ENCODE measurements around the gene HOXC13. TPM values are rescaled to one million over a fixed set of nuclear protein-coding genes. Genes with fewer than 3 reads are reported as not detected.

The HOXC13 gene
- total RNA-seq, 1 donor from 2014 or later, result not detected

DNA sequence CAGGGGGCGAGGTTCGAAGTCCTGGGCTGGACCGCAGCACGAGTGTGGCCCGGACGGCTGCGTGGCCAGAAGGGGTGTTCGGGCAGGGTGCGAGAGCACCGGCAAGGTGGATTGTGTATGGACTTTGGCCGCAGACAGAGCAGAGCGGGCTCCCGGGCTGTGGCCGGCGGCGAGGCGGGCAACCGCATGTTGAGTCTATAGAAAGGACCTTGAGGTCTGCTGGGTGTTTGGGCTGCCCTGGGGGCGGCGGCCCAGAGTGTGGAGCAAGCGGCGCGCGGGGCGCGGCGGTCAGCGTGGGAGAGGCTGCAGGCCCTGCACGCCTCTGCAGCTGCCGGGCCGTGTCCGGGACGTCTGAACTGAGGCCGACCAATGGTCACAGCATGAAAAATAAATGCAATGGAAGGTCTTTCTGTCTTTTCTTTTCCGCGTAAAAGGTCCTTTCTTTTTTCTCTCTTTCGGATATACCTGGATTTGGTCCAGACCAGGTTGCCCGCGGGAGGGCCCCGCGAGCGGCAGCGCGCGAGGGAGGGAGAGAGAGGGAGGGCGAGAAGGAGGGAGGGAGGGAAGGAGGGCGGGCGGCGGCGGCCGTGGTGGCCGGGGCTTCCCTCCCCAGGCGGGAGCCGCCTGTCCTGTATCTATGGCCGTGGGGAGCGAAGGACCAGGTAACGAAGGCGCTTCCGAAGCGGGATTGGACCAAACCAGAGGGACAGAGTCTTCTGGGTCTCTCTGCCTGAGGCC is 55.8 kb downstream of the HOXC13 start:
- DNase-seq, result no peak
- peaks cover 100% of the 10 kb centered on the region for H3K27me3 ChIP-seq
- TF ChIP-seq, protein P1, sequence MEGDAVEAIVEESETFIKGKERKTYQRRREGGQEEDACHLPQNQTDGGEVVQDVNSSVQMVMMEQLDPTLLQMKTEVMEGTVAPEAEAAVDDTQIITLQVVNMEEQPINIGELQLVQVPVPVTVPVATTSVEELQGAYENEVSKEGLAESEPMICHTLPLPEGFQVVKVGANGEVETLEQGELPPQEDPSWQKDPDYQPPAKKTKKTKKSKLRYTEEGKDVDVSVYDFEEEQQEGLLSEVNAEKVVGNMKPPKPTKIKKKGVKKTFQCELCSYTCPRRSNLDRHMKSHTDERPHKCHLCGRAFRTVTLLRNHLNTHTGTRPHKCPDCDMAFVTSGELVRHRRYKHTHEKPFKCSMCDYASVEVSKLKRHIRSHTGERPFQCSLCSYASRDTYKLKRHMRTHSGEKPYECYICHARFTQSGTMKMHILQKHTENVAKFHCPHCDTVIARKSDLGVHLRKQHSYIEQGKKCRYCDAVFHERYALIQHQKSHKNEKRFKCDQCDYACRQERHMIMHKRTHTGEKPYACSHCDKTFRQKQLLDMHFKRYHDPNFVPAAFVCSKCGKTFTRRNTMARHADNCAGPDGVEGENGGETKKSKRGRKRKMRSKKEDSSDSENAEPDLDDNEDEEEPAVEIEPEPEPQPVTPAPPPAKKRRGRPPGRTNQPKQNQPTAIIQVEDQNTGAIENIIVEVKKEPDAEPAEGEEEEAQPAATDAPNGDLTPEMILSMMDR (IDR thresholded peaks at IDR 0.05), result no peak
- no peaks in the 10 kb centered on the region for H3K36me3 ChIP-seq
- no peak for ATAC-seq
- H3K9me3 ChIP-seq, result no peaks in the 10 kb centered on the region
- intact Hi-C loops (cut with DNase I), result no loop called here
- peaks cover 23% of the 10 kb centered on the region for H3K4me1 ChIP-seq
- no peak overlapping the region for H3K27ac ChIP-seq
- no peak overlapping the region for H3K4me3 ChIP-seq

DNA sequence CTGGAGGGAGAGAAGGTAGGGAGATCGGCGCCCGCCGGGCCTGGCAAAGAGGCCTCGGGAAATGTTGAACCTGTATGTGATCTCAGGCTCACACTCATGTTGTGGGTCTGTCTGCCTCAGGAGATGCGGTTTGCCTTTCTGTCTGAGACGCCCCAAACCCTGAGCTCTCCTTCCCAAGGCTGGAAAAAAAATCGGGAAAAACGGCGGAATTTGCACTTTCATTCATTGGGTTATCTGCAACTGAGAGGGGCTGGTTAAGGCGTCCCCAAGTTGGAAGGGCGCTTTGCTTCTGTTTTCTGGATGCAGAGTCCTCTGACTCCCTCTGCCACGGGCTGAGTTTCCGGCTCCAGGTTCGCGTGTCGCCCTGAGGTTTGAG is 56.4 kb downstream of the HOXC13 start:
- DNase-seq, result no peak
- Histone ChIP-seq H3K27me3 (peaks cover 100% of the 10 kb centered on the region), H3K9me3 (no peaks in the 10 kb centered on the region), H3K4me1 (peaks cover 21% of the 10 kb centered on the region), H3K36me3 (no peaks in the 10 kb centered on the region), H3K4me3 (peak overlapping the region; percentile 52), H3K27ac (no peak overlapping the region)
- intact Hi-C loops (cut with DNase I), result no loop called here
- TF ChIP-seq, protein P1 (IDR thresholded peaks at IDR 0.05), result no peak
- no peak for ATAC-seq

DNA sequence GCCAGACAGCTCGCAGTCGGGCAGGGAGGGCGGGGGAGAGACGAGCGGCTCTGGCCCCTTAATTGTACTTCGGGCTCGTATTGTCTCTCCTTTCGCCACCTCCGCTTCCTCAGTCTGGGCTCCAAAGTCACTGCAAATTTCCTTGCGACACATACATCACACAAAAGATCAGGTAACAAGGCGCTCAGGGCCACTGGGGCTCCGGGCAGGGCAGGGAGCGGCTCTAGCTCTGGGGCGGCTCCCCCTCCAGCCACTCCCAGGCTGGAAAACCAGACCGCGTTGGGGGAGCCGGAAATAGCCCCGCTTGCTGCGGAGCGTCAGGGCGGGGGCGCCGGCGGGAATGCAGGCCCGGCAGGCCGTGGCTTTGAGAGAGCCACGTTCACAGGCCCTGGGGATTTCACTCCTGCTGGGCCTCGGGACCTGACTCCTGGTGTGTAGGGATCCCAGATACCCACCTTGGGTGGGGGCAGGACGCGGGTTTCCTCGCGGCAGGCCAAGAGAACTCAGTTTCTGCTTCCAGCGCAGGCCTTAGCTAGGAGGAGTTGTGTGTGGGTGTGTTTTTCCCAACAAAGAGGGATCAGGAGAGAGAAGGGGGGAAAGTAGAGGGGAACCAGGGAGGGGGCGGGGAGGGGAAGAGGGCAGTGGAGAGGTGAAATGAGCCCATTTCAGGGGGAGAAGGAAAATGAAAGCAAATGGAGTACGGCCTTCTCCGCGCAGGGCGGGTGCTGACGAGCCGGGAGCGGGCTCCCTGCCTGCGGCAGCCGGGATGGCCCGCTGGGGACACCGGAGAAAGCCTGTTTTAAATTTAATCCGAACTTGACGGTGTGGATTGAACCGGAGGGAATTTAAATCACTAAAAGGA is 57.0 kb downstream of the HOXC13 start:
- Histone ChIP-seq H3K36me3 (no peaks in the 10 kb centered on the region), H3K4me3 (peak overlapping the region; percentile 52), H3K4me1 (peaks cover 26% of the 10 kb centered on the region), H3K9me3 (no peaks in the 10 kb centered on the region), H3K27ac (no peak overlapping the region), H3K27me3 (peaks cover 100% of the 10 kb centered on the region)
- intact Hi-C loops (cut with DNase I), result no loop called here
- TF ChIP-seq, protein P1 (IDR thresholded peaks at IDR 0.05), result no peak
- ATAC-seq (peak; percentile 57), DNase-seq (no peak)

Small RNA genes lying within 50 kb of the gene (microRNA-seq; reads per million reads assigned to microRNA genes)
- gene MIR196A2 (ENCODE audit: borderline microRNAs expressed), result 2.6 reads per million, percentile 16 among the genes with 10 or more reads in this experiment

Other genes with a start within 250 kb of the HOXC13 start
- 191 TPM for gene CALCOCO1, start 211.4 kb upstream of the HOXC13 start, total RNA-seq
- not detected for gene CISTR, start 186.9 kb upstream of the HOXC13 start, total RNA-seq
- gene HOXC12, start 16.1 kb downstream of the HOXC13 start, total RNA-seq, result not detected
- not detected for gene HOXC11, start 34.3 kb downstream of the HOXC13 start, total RNA-seq
- not detected for gene HOTAIR, start 36.1 kb downstream of the HOXC13 start, total RNA-seq
- not detected for gene HOXC10, start 46.3 kb downstream of the HOXC13 start, total RNA-seq
- 0.61 TPM for gene HOXC9, start 61.3 kb downstream of the HOXC13 start, total RNA-seq
- 0.55 TPM for gene HOXC8, start 70.2 kb downstream of the HOXC13 start, total RNA-seq
- 1.4 TPM for gene HOXC6, start 89.6 kb downstream of the HOXC13 start, total RNA-seq
- not detected for gene HOXC5, start 94.2 kb downstream of the HOXC13 start, total RNA-seq
- gene HOXC4, start 115.0 kb downstream of the HOXC13 start, total RNA-seq, result 0.61 TPM